Pancreas (tissue), 10 donors: ENCODE data around the gene DNAJA3. TPM values are rescaled to one million over a fixed set of nuclear protein-coding genes. Genes with fewer than 3 reads are reported as not detected.

Source experiments
- ATAC-seq, 4 donors: fragments of 200-7000 bp; cut with Tn5 transposase; one replicate each; pipeline versions ENCODE4 v1.8.0 to v1.9.1; 2020; ENCODE audit warnings: mild to moderate bottlenecking in 4 of 4, moderate library complexity in 4 of 4
- DNase-seq, 6 donors: peaks; one replicate each; pipeline ENCODE4 v3.0.0-alpha.2; 2020
- FAIRE-seq: peaks from 2 replicates; lab custom pipeline; 2012; peaks lifted over from hg19 to GRCh38; lab: Jason Lieb, UNC
- H3K27ac ChIP-seq, 4 donors: fragments of 200-600 bp; sonication (generic); 1 replicate in 3 of 4; 2 replicates in 1 of 4; pipeline versions ENCODE4 v1.5.0 to v1.8.0; 2020
- H3K27me3 ChIP-seq, 4 donors: fragments of 200-600 bp; one replicate each; pipeline ENCODE4 v1.8.0; 2021
- H3K36me3 ChIP-seq, 3 donors: fragments of 200-600 bp; sonication (generic) in 1 of 3; one replicate each; pipeline versions ENCODE4 v1.5.0 to v1.8.0; 2020 to 2021
- H3K4me1 ChIP-seq, 3 donors: fragments of 200-600 bp; one replicate each; pipeline ENCODE4 v1.8.0; 2021
- H3K4me3 ChIP-seq, 4 donors: fragments of 200-600 bp; sonication (generic) in 2 of 4; one replicate each; pipeline versions ENCODE4 v1.5.0 to v1.8.0; 2020 to 2021
- H3K9me3 ChIP-seq, 4 donors: fragments of 200-600 bp; one replicate each; pipeline ENCODE4 v1.8.0; 2021
- CTCF ChIP-seq, 4 donors: fragments of 200-600 bp; sonication (generic) in 3 of 4; IDR thresholded peaks; one replicate each; pipeline versions ENCODE4 v1.5.0 to v1.8.0; 2021; ENCODE audit warnings: antibody characterized with exemption in 4 of 4
- WGBS, 2 donors: extraction: QIAGEN DNeasy Blood & Tissue Kit; methylation state at CpG; one replicate each; pipeline ENCODE4 v1.1.7; 2013; 5-methylcytosine and 5-hydroxymethylcytosine counted together
- intact Hi-C, 3 donors: fragments of 100-400 bp; cut with DNase I; formaldehyde crosslinking; loops; one replicate each; pipeline versions ENCODE4 v1.11.1 to v1.14.2; 2022
- polyA plus RNA-seq, 2 donors: library from polyadenylated mRNA; stranded (reverse); fragments of 200-250 nt; gene quantifications; one replicate each; pipeline ENCODE4 v1.2.3, GENCODE V29; 2013
- total RNA-seq, 6 donors: library from RNA; stranded (reverse); fragmentation: NEBNext Ultra II Directional in 4 of 6; extraction: Animal tissue kit (Norgen Biotek cat#: 25700) in 4 of 6; gene quantifications; one replicate each; pipeline versions ENCODE4 v1.2.1 to v1.2.4, GENCODE V29; 2021 to 2023
- donor health status: healthy with polysubstance abuse.
- donor health status: DM: no; HTN: no; CAD: no; lungs with moderate emphysema.
- donor health status: DM: no; HTN: no; CAD: no.
- donor health status: control.
- donor health status: control.
- donor health status: Bipolar disorder and iron deficiency.
- donor health status: DM: yes; HTN: yes; CAD: no.
- donor health status: DM: no; HTN: no; CAD: no.
- donor health status: DM: no; HTN: no; CAD: no.
- donor health status: DM: yes; HTN: yes; CAD: no.

The DNAJA3 gene
- total and polyA plus RNA-seq, 8 donors = 20.3 to 33.7 (median 21.5) TPM

- Histone ChIP-seq H3K4me3 (no peak overlapping the region), H3K9me3 (no peaks in the 10 kb centered on the region), H3K27me3 (no peaks in the 10 kb centered on the region), H3K27ac (no peak overlapping the region), H3K36me3 (peaks cover 0 to 26% (median 13%) of the 10 kb centered on the region in 3 donors), H3K4me1 (peaks cover 10 to 18% (median 11%) of the 10 kb centered on the region in 3 donors)
- TF ChIP-seq CTCF (IDR thresholded peaks at IDR 0.05) = no peak
- intact Hi-C loops = no loop called here
- ATAC-seq (no peak), FAIRE-seq (no peak), DNase-seq (no peak)
- 81 to 89% methylated on average over 13 of the region's 13 CpGs for WGBS, 2 donors
Observed at GRCh38 chr16:4505356-4506147, 79.9 kb downstream of the DNAJA3 start.

Other genes with a start within 250 kb of the DNAJA3 start
- under 1 TPM; 0.12 to 0.24 (median 0.19) TPM for gene SRL, start 183.8 kb upstream of the DNAJA3 start, total RNA-seq
- gene SRL, start 183.8 kb upstream of the DNAJA3 start, polyA plus RNA-seq = under 1 TPM; 0.40 to 0.42 TPM
- 10 to 100 TPM in 4 of 6 donors, 1 to 10 TPM in 2; 8.6 to 17.9 (median 12.9) TPM for gene TFAP4, start 152.8 kb upstream of the DNAJA3 start, total RNA-seq
- gene TFAP4, start 152.8 kb upstream of the DNAJA3 start, polyA plus RNA-seq = 10 to 100 TPM in 1 of 2 donors, 1 to 10 TPM in 1; 6.1 to 10.7 TPM
- 10 to 100 TPM in 4 of 6 donors, 1 to 10 TPM in 2; 5.5 to 14.9 (median 10.9) TPM for gene GLIS2, start 109.8 kb upstream of the DNAJA3 start, total RNA-seq
- gene GLIS2, start 109.8 kb upstream of the DNAJA3 start, polyA plus RNA-seq = 10 to 100 TPM in 1 of 2 donors, 1 to 10 TPM in 1; 7.3 to 15.1 TPM
- gene PAM16, start 74.5 kb upstream of the DNAJA3 start, total RNA-seq = 10 to 100 TPM; 12.2 to 29.6 (median 22.7) TPM
- gene PAM16, start 74.5 kb upstream of the DNAJA3 start, polyA plus RNA-seq = 100 to 1,000 TPM in 1 of 2 donors, 10 to 100 TPM in 1; 69.6 to 106 TPM
- gene VASN, start 54.0 kb upstream of the DNAJA3 start, total RNA-seq = 10 to 100 TPM in 1 of 6 donors, 1 to 10 TPM in 5; 3.1 to 10.1 (median 7.9) TPM
- 10 to 100 TPM in 1 of 2 donors, 1 to 10 TPM in 1; 9.0 to 14.8 TPM for gene VASN, start 54.0 kb upstream of the DNAJA3 start, polyA plus RNA-seq
- 10 to 100 TPM in 4 of 6 donors, 1 to 10 TPM in 2; 8.4 to 21.4 (median 14.2) TPM for gene CORO7, start 9.3 kb upstream of the DNAJA3 start, total RNA-seq
- gene CORO7, start 9.3 kb upstream of the DNAJA3 start, polyA plus RNA-seq = 10 to 100 TPM; 26.7 to 29.6 TPM
- 10 to 100 TPM; 21.9 to 40.0 (median 24.3) TPM for gene NMRAL1, start 48.8 kb downstream of the DNAJA3 start, total RNA-seq
- 10 to 100 TPM; 74.9 to 84.7 TPM for gene NMRAL1, start 48.8 kb downstream of the DNAJA3 start, polyA plus RNA-seq
- gene HMOX2, start 50.5 kb downstream of the DNAJA3 start, total RNA-seq = 10 to 100 TPM; 12.8 to 22.0 (median 18.5) TPM
- gene HMOX2, start 50.5 kb downstream of the DNAJA3 start, polyA plus RNA-seq = 10 to 100 TPM; 18.9 to 29.6 TPM
- gene CDIP1, start 112.9 kb downstream of the DNAJA3 start, total RNA-seq = 10 to 100 TPM; 16.3 to 20.1 (median 18.9) TPM
- 10 to 100 TPM; 13.6 to 24.4 TPM for gene CDIP1, start 112.9 kb downstream of the DNAJA3 start, polyA plus RNA-seq
- gene C16orf96, start 130.5 kb downstream of the DNAJA3 start, total RNA-seq = under 1 TPM; 0.28 to 0.47 (median 0.34) TPM
- under 1 TPM; 0.30 to 0.31 TPM for gene C16orf96, start 130.5 kb downstream of the DNAJA3 start, polyA plus RNA-seq
- gene UBALD1, start 189.0 kb downstream of the DNAJA3 start, total RNA-seq = 10 to 100 TPM in 5 of 6 donors, 1 to 10 TPM in 1; 9.1 to 19.4 (median 14.3) TPM
- 10 to 100 TPM; 29.3 to 42.5 TPM for gene UBALD1, start 189.0 kb downstream of the DNAJA3 start, polyA plus RNA-seq
- gene MGRN1, start 199.0 kb downstream of the DNAJA3 start, total RNA-seq = 10 to 100 TPM; 29.0 to 43.8 (median 33.0) TPM
- gene MGRN1, start 199.0 kb downstream of the DNAJA3 start, polyA plus RNA-seq = 10 to 100 TPM; 17.2 to 29.9 TPM